IPS-18a (cell line): ENCODE measurements around the gene ZNF37A.

ENCODE experiments used
- H3K27ac ChIP-seq: one replicate; pipeline ENCODE4 v1.5.1; 2013; ENCODE audit warnings: low read length
- H3K27me3 ChIP-seq: one replicate; pipeline ENCODE4 v1.6.1; 2013; ENCODE audit warnings: mild to moderate bottlenecking, low read length; ENCODE audit not compliant: control insufficient read depth, insufficient read depth
- H3K36me3 ChIP-seq: one replicate; pipeline ENCODE4 v1.6.1; 2013; ENCODE audit warnings: low read depth, low read length; ENCODE audit not compliant: control insufficient read depth
- H3K4me1 ChIP-seq: one replicate; pipeline ENCODE4 v1.6.1; 2013; ENCODE audit warnings: low read depth, low read length; ENCODE audit not compliant: control insufficient read depth
- H3K4me3 ChIP-seq: one replicate; pipeline ENCODE4 v1.5.1; 2013; ENCODE audit warnings: low read length
- H3K9ac ChIP-seq: one replicate; pipeline ENCODE4 v1.6.1; 2013; ENCODE audit warnings: mild to moderate bottlenecking, low read length, moderate library complexity
- H3K9me3 ChIP-seq: one replicate; pipeline ENCODE4 v1.6.1; 2013; ENCODE audit warnings: low read depth, low read length; ENCODE audit not compliant: control insufficient read depth

ZNF37A gene

DNA sequence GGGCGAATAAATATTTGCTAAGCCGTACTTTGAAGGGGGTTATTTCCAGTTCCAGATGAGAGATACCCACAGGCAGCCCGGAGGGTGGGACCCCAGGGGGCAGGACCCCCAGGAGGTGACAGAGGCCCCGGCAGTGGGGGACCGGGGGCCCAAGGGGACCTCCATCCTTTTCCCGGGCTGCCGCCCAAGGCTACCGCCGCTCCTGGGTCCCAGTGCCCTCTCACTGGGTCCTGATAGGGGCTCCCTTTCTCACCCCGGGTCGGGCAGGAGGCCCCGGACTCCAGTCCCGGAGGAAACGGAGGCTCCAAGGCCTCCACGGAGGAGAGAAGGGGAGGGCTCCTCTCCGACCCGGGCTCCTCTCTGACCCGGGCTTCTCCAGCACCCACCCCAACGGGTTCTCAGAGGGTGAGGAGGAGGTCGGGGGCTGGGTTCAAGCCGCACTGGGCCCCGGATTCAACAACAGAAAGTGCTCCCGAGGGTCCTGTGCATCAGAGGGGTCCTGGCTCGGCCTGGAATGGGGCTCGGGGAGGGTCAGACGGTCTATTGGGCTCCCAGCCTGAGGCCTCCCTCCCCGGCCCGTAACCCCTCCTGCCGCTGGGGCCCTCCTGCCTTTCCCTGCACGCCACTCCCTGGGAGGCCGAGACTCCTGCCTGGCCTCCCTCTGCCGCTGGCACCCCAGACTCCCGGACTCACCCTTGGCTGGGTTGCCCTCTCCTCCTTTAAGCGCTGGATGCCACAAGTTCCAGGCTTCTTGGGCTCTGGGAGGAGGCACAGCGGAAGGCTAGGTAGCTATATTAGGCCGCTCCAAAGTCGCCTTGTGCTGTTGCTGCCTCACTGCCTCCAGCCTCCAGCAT lies 62.5 kb downstream of the ZNF37A start:
- Histone ChIP-seq H3K4me1 (no peaks in the 10 kb centered on the region), H3K9ac (no peak overlapping the region), H3K4me3 (no peak overlapping the region), H3K36me3 (no peaks in the 10 kb centered on the region), H3K27ac (no peak overlapping the region), H3K27me3 (no peaks in the 10 kb centered on the region), H3K9me3 (peaks cover 48% of the 10 kb centered on the region)

GRCh38 chr10:38157270-38157685 lies 63.1 kb downstream of the ZNF37A start:
- H3K4me1 ChIP-seq, result no peaks in the 10 kb centered on the region
- H3K27ac ChIP-seq, result no peak overlapping the region
- no peaks in the 10 kb centered on the region for H3K27me3 ChIP-seq
- no peaks in the 10 kb centered on the region for H3K36me3 ChIP-seq
- H3K4me3 ChIP-seq, result no peak overlapping the region
- no peak overlapping the region for H3K9ac ChIP-seq
- peaks cover 50% of the 10 kb centered on the region for H3K9me3 ChIP-seq

DNA sequence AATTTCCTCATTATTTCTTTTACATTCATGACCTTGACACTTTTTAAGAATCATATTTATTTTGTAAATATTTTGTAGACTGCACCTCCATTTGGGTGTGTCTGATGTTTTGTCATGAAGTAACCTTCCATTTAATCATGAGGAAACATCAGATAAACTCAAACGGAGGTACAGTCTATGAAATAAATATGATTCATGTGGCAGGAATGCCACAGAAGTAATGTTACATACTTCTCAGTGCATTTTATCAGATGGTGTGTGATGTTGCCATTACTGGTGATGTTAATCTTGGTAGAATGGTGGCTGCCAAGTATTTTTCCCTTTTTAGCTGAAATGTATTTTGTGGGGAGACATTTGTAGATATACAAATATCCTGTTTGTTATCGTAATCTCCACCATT lies 64.9 kb downstream of the ZNF37A start:
- peaks cover 52% of the 10 kb centered on the region for H3K9me3 ChIP-seq

DNA sequence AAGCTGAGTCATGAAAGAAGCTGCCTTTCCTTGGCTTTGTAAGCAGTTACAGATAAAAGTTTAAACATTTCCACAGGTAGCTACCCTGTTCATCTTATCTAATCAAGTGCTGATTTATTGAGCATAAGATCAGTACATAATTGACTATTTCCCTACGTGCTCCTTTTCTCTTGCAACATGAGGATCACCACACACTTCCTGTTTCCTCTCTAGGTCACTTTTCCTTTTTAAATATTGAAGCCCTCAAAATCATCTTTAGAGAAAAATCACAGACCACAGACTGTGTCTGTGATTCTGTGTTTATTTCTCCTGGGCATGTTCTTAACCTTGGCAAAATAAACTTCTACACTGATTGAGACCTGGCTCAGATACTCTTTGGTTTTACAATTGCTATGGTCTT lies 69.5 kb downstream of the ZNF37A start:
- Histone ChIP-seq H3K9me3 (peaks cover 69% of the 10 kb centered on the region), H3K36me3 (no peaks in the 10 kb centered on the region), H3K27ac (no peak overlapping the region), H3K4me3 (no peak overlapping the region), H3K27me3 (no peaks in the 10 kb centered on the region), H3K9ac (no peak overlapping the region), H3K4me1 (no peaks in the 10 kb centered on the region)

More for the DNA sequence above, 64.9 kb downstream of the ZNF37A start:
- no peaks in the 10 kb centered on the region for H3K27me3 ChIP-seq
- no peaks in the 10 kb centered on the region for H3K36me3 ChIP-seq
- no peaks in the 10 kb centered on the region for H3K4me1 ChIP-seq
- H3K9ac ChIP-seq, result no peak overlapping the region
- no peak overlapping the region for H3K27ac ChIP-seq
- no peak overlapping the region for H3K4me3 ChIP-seq

GRCh38 chr10:38174336-38174735 lies 80.2 kb downstream of the ZNF37A start:
- no peak overlapping the region for H3K9ac ChIP-seq
- H3K4me3 ChIP-seq, result no peak overlapping the region
- no peaks in the 10 kb centered on the region for H3K4me1 ChIP-seq
- H3K9me3 ChIP-seq, result peaks cover 76% of the 10 kb centered on the region
- no peaks in the 10 kb centered on the region for H3K27me3 ChIP-seq
- H3K36me3 ChIP-seq, result no peaks in the 10 kb centered on the region
- no peak overlapping the region for H3K27ac ChIP-seq

GRCh38 chr10:38184477-38184876 lies 90.3 kb downstream of the ZNF37A start:
- H3K27me3 ChIP-seq, result no peaks in the 10 kb centered on the region
- H3K9me3 ChIP-seq, result peaks cover 64% of the 10 kb centered on the region
- no peaks in the 10 kb centered on the region for H3K4me1 ChIP-seq
- no peak overlapping the region for H3K9ac ChIP-seq
- no peak overlapping the region for H3K27ac ChIP-seq
- no peak overlapping the region for H3K4me3 ChIP-seq
- no peaks in the 10 kb centered on the region for H3K36me3 ChIP-seq
